K562 (cell line): Measurements from ENCODE around the gene NIM1K. TPM values are rescaled to one million over a fixed set of nuclear protein-coding genes. Genes with fewer than 3 reads are reported as not detected.

Source experiments
- ATAC-seq: fragments of 200-7000 bp; cut with Tn5 transposase; 3 replicates; pipeline ENCODE4 v1.9.1; 2020; ENCODE audit warnings: moderate library complexity
- BruUV-seq: library from RNA; stranded (reverse); fragments of 400-500 nt; replicated peaks from 2 replicates; lab custom pipeline; 2021; lab: Mats Ljungman, UMichigan
- CTCF ChIA-PET: fragments of 300-600 bp; formaldehyde crosslinking; extraction: SDS; loops from one replicate; lab custom pipeline; 2021; ENCODE audit warnings: low intra/inter-chr PET ratio; lab: Yijun Ruan, JAX
- POLR2A ChIA-PET: fragments of 300-600, 350-650 bp; sonication (Branson Sonifier 250); formaldehyde crosslinking; extraction: SDS; loops from one replicate; lab custom pipeline; 2021; ENCODE audit warnings: antibody characterized with exemption, inconsistent platforms; lab: Yijun Ruan, JAX
- DNase-seq, 4 experiments: peaks; one replicate each; pipeline versions ENCODE4 v3.0.0 to v3.0.0-alpha.2; 2011 to 2018; ENCODE audit warnings: low spot score in 3 of 4, mixed read lengths in 3 of 4; ENCODE audit errors: extremely low read depth in 1 of 4
- FAIRE-seq: peaks from 2 replicates; lab custom pipeline; 2011; peaks lifted over from hg19 to GRCh38; lab: Jason Lieb, UNC
- H2AFZ ChIP-seq: 2 replicates; pipeline ENCODE4 v1.6.0; 2011; ENCODE audit warnings: low read depth, low read length, control low read depth, inconsistent platforms
- H3K27ac ChIP-seq: fragments of 200-600 bp; 3 replicates; pipeline ENCODE4 v1.8.0; 2011; ENCODE audit warnings: low read depth, mild to moderate bottlenecking, control low read depth, inconsistent platforms, low read length, moderate library complexity, mixed read lengths; ENCODE audit errors: extremely low read depth
- H3K27me3 ChIP-seq, 2 experiments: fragments of 300-600 bp in 1 of 2; 2 replicates in 1 of 2; 3 replicates in 1 of 2; pipeline versions ENCODE4 v1.6.0 to v1.8.0; 2011; ENCODE audit warnings: inconsistent platforms in 2 of 2, low read length in 2 of 2, mild to moderate bottlenecking in 1 of 2, mixed read lengths in 1 of 2, moderate library complexity in 1 of 2; ENCODE audit not compliant: control insufficient read depth in 2 of 2, insufficient read depth in 2 of 2
- H3K36me3 ChIP-seq: fragments of 300-600 bp; 3 replicates; pipeline ENCODE4 v1.8.0; 2011; ENCODE audit warnings: mild to moderate bottlenecking, low read length, inconsistent platforms; ENCODE audit not compliant: control insufficient read depth, insufficient read depth
- H3K4me1 ChIP-seq, 2 experiments: fragments of 200-600 bp in 1 of 2; replicated peaks in 1 of 2; 2 replicates in 1 of 2; 3 replicates in 1 of 2; pipeline versions ENCODE4 v1.5.1 to v1.8.0; 2011; ENCODE audit warnings: inconsistent platforms in 2 of 2, low read length in 2 of 2, mild to moderate bottlenecking in 1 of 2, mixed read lengths in 1 of 2, moderate library complexity in 1 of 2; ENCODE audit not compliant: control insufficient read depth in 2 of 2, insufficient read depth in 2 of 2
- H3K4me2 ChIP-seq: 2 replicates; pipeline ENCODE4 v1.6.1; 2011; ENCODE audit warnings: low read length, control low read depth, inconsistent platforms, mixed read lengths; ENCODE audit not compliant: insufficient read depth
- H3K4me3 ChIP-seq: fragments of 200-600 bp; sonication (generic), shearing (Covaris generic); 2 replicates; pipeline ENCODE4 v1.5.1; 2016; ENCODE audit warnings: control low read depth, inconsistent platforms
- H3K79me2 ChIP-seq: fragments of 200-600 bp; 3 replicates; pipeline ENCODE4 v1.8.0; 2011; ENCODE audit warnings: low read length, inconsistent platforms; ENCODE audit not compliant: control insufficient read depth, insufficient read depth
- H3K9ac ChIP-seq, 2 experiments: 2 replicates each; pipeline versions ENCODE4 v1.6.0 to v1.6.1; 2011; ENCODE audit warnings: low read depth in 2 of 2, low read length in 2 of 2, control low read depth in 1 of 2, inconsistent platforms in 1 of 2, mild to moderate bottlenecking in 1 of 2, mixed read lengths in 1 of 2; ENCODE audit not compliant: insufficient read depth in 1 of 2
- H3K9me1 ChIP-seq: one replicate; pipeline ENCODE4 v1.6.0; 2011; ENCODE audit warnings: inconsistent platforms, mild to moderate bottlenecking, low read length, moderate library complexity; ENCODE audit not compliant: control insufficient read depth, insufficient read depth
- H3K9me3 ChIP-seq: replicated peaks from 2 replicates; pipeline ENCODE4 v1.5.1; 2011; ENCODE audit warnings: low read depth, low read length, inconsistent platforms; ENCODE audit not compliant: control insufficient read depth, insufficient read depth
- H4K20me1 ChIP-seq: replicated peaks from 2 replicates; pipeline ENCODE4 v1.6.1; 2011; ENCODE audit warnings: low read length, inconsistent platforms, mixed read lengths; ENCODE audit not compliant: control insufficient read depth, insufficient read depth
- ARID2 ChIP-seq: fragments of 450-650 bp; IDR thresholded peaks from 2 replicates; pipeline ENCODE4 v1.6.1; 2017; ENCODE audit warnings: antibody characterized with exemption, mild to moderate bottlenecking
- ARID3A ChIP-seq: IDR thresholded peaks from 2 replicates; pipeline ENCODE4 v1.6.1; 2012; ENCODE audit warnings: low read depth, low read length, improper control_type of control experiment, borderline replicate concordance
- CSDE1 ChIP-seq, 2 experiments: fragments of 450-650 bp; IDR thresholded peaks; 2 replicates each; pipeline ENCODE4 v1.6.1; 2016; ENCODE audit warnings: mild to moderate bottlenecking in 1 of 2
- ERF ChIP-seq: fragments of 450-650 bp; formaldehyde crosslinking; IDR thresholded peaks from 2 replicates; pipeline ENCODE4 v1.4.0; 2020; ENCODE audit warnings: mild to moderate bottlenecking, mixed read lengths
- ETV6 ChIP-seq, 3 experiments: fragments of 150-350 bp in 1 of 3; sonication (generic) in 1 of 3; formaldehyde crosslinking in 1 of 3; IDR thresholded peaks; 2 replicates each; pipeline versions ENCODE4 v1.6.1 to v1.8.0; 2014 to 2022; ENCODE audit warnings: borderline replicate concordance in 2 of 3, low read depth in 2 of 3, antibody characterized with exemption in 1 of 3, low read length in 1 of 3, mild to moderate bottlenecking in 1 of 3, missing genetic modification reagents in 1 of 3
- HDAC6 ChIP-seq: IDR thresholded peaks from 2 replicates; pipeline ENCODE4 v1.6.1; 2012; ENCODE audit warnings: low read depth, mild to moderate bottlenecking, control low read depth, inconsistent platforms, low read length, moderate library complexity
- HIVEP1 ChIP-seq: fragments of 250-450 bp; sonication (Bioruptor Pico); IDR thresholded peaks from 2 replicates; pipeline ENCODE4 v1.4.0; 2020; ENCODE audit warnings: mild to moderate bottlenecking
- HSF4 ChIP-seq: fragments of 250-450 bp; sonication (Bioruptor Pico); IDR thresholded peaks from 2 replicates; pipeline ENCODE4 v2.1.2; 2022; ENCODE audit warnings: mild to moderate bottlenecking, moderate library complexity, borderline replicate concordance
- IRF2 ChIP-seq: sonication (generic); formaldehyde crosslinking; IDR thresholded peaks from 2 replicates; pipeline ENCODE4 v1.8.1; 2022; ENCODE audit warnings: mild to moderate bottlenecking, missing genetic modification reagents
- MTA1 ChIP-seq: fragments of 450-650 bp; IDR thresholded peaks from 2 replicates; pipeline ENCODE4 v1.6.1; 2017; ENCODE audit warnings: borderline replicate concordance
- SIN3B ChIP-seq: fragments of 450-650 bp; IDR thresholded peaks from 2 replicates; pipeline ENCODE4 v1.6.1; 2017; ENCODE audit warnings: low read depth, mild to moderate bottlenecking, moderate library complexity
- TBP ChIP-seq: optimal IDR thresholded peaks from 2 replicates; pipeline ENCODE3; 2011; ENCODE audit warnings: low read depth, low read length, improper control_type of control experiment
- ZBTB17 ChIP-seq: fragments of 450-650 bp; formaldehyde crosslinking; IDR thresholded peaks from 2 replicates; pipeline ENCODE4 v1.4.0; 2020; ENCODE audit warnings: mild to moderate bottlenecking
- ZNF592 ChIP-seq: fragments of 450-650 bp; IDR thresholded peaks from 2 replicates; pipeline ENCODE4 v1.6.1; 2017; ENCODE audit warnings: antibody characterized with exemption, mild to moderate bottlenecking
- WGBS: fragments of 100-300 bp; shearing (Covaris generic); methylation state at CpG from one replicate; pipeline ENCODE4 v1.1.6; 2016; ENCODE audit warnings: low coverage, mixed read lengths; ENCODE audit not compliant: insufficient coverage; ENCODE audit errors: missing lambda C conversion rate; 5-methylcytosine and 5-hydroxymethylcytosine counted together
- in situ Hi-C: fragments of 300-500 bp; cut with MboI; formaldehyde crosslinking; loops from 4 replicates; pipeline ENCODE4 v1.15.0; 2018; ENCODE audit warnings: inconsistent platforms, mixed read lengths
- intact Hi-C: fragments of 100-400 bp; cut with micrococcal nuclease; formaldehyde crosslinking; loops from 2 replicates; pipeline ENCODE4 v1.14.2; 2022
- polyA plus RNA-seq, 8 experiments: library from polyadenylated mRNA; depleted of rRNA in 4 of 8; stranded (reverse) in 5 of 8; unstranded in 3 of 8; fragments of >200 nt; fragmentation: Nextera tagmentation in 2 of 8; fragmentation: Illumina TruSeq in 1 of 8; extraction: Ambion mirVana in 2 of 8; extraction: Trizol in 1 of 8; gene quantifications; 2 replicates each; pipeline versions ENCODE4 v1.2.1 to v1.2.3, GENCODE V29; 2011 to 2014; ENCODE audit warnings: inconsistent platforms in 1 of 8, missing spikeins in 1 of 8
- total RNA-seq, 7 experiments: library from RNA; depleted of rRNA in 6 of 7; stranded (reverse); fragments of >200 nt in 6 of 7; fragmentation: Illumina TruSeq in 2 of 7; extraction: Trizol in 2 of 7; gene quantifications; 2 replicates each; pipeline versions ENCODE4 v1.2.1 to v1.2.3, GENCODE V29; 2011 to 2021; ENCODE audit warnings: low replicate concordance in 1 of 7
- TF ChIP-seq, protein P1 (sequence below), 3 experiments: fragments of 200-800 bp in 1 of 3; sonication (Bioruptor generic) in 1 of 3; sonication (generic) in 1 of 3; formaldehyde crosslinking in 1 of 3; IDR thresholded peaks; 2 replicates each; pipeline versions ENCODE4 v1.6.1 to v1.8.0; 2016 to 2022; ENCODE audit warnings: mild to moderate bottlenecking in 2 of 3, missing compliant biosample characterization in 2 of 3, missing genetic modification characterization in 2 of 3, missing genetic modification reagents in 1 of 3

Gene NIM1K
- total and polyA plus RNA-seq, 9 of the 15 experiments (the other 6 are each of a cell fraction or from before 2014, with no cell fraction given) = 0.03 to 0.34 (median 0.08) TPM; not detected in 3

GRCh38 chr5:43148417-43148816, 43.6 kb upstream of the NIM1K start:
- Histone ChIP-seq H3K4me1 (no peaks in the 10 kb centered on the region; a peak in 1 of 5 replicates), H3K4me2 (no peak overlapping the region), H2AFZ (no peak overlapping the region), H4K20me1 (no peaks in the 10 kb centered on the region), H3K27me3 (no peaks in the 10 kb centered on the region), H3K9ac (no peak overlapping the region), H3K27ac (no peak overlapping the region), H3K9me3 (no peaks in the 10 kb centered on the region), H3K9me1 (no peaks in the 10 kb centered on the region), H3K36me3 (peaks cover 77% of the 10 kb centered on the region), H3K4me3 (no peak overlapping the region), H3K79me2 (peaks cover 35% of the 10 kb centered on the region)
- no peak for FAIRE-seq
- no peak for ATAC-seq
- DNase-seq = no peak
- intact Hi-C loops (no loop called here), in situ Hi-C loops (no loop called here)
- ChIA-PET CTCF (no interaction called here), POLR2A (interaction anchor here (0.6 kb wide), 1 partner anchor 24 kb away, joined by 3 read pairs; no protein-coding TSS in a partner anchor)
- no peak for TF ChIP-seq ETV6 (IDR thresholded peaks at IDR 0.05; ENCODE audit: borderline replicate concordance in 1 of 2, low read depth in 2 of 2, low read length in 1 of 2)
- TF ChIP-seq ETV6 (CRISPR knock-in tag; IDR thresholded peaks at IDR 0.05; ENCODE audit: borderline replicate concordance) = no peak
- no peak for TF ChIP-seq ZBTB17 (CRISPR knock-in tag)
- TF ChIP-seq TBP = no peak
- TF ChIP-seq SIN3B = no peak
- TF ChIP-seq ERF (CRISPR knock-in tag) = no peak
- no peak for TF ChIP-seq HDAC6
- TF ChIP-seq ZNF592 = no peak
- no peak for TF ChIP-seq HSF4
- TF ChIP-seq ARID3A = no peak
- TF ChIP-seq IRF2 = no peak
- TF ChIP-seq CSDE1 (IDR thresholded peaks at IDR 0.05) = no peak
- TF ChIP-seq HIVEP1 = no peak
- TF ChIP-seq, protein P1, sequence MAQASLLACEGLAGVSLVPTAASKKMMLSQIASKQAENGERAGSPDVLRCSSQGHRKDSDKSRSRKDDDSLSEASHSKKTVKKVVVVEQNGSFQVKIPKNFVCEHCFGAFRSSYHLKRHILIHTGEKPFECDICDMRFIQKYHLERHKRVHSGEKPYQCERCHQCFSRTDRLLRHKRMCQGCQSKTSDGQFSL (CRISPR knock-in tag; IDR thresholded peaks at IDR 0.05) = no peak
- TF ChIP-seq, protein P1 (tag; IDR thresholded peaks at IDR 0.05) = no peak
- TF ChIP-seq MTA1 = no peak
- no peak for TF ChIP-seq ARID2
- 42% methylated on average over 1 of the region's 1 CpG for WGBS
- BruUV-seq = no TSS peak
